Measurements from ENCODE around the gene SNORC.
"Not testable (repeated sequence)": the region's sequence is repeated elsewhere in the genome, so short reads cannot be mapped to it uniquely, and the experiment has no call there.

SNORC gene

GRCh38 chr2:232897598-232898408 lies 27.7 kb downstream of the SNORC start:
- DNase-seq, result no peak

- no peak for DNase-seq
These were observed 28.8 kb downstream of the SNORC start for GRCh38 chr2:232898592-232899543.

GRCh38 chr2:232900811-232901735 lies 31.0 kb downstream of the SNORC start:
- DNase-seq, result peak; percentile 25

- no peak for DNase-seq
These were observed 31.9 kb downstream of the SNORC start for GRCh38 chr2:232901736-232902578.

- DNase-seq, result no peak
These were observed 33.9 kb downstream of the SNORC start for GRCh38 chr2:232903989-232904388.

GRCh38 chr2:232906867-232907717 lies 37.0 kb downstream of the SNORC start:
- not testable (repeated sequence) for DNase-seq

GRCh38 chr2:232907718-232908085 lies 37.6 kb downstream of the SNORC start:
- not testable (repeated sequence) for DNase-seq

- DNase-seq, result no peak
These were observed 38.6 kb downstream of the SNORC start for GRCh38 chr2:232908695-232909094.

- no peak for DNase-seq
These were observed 40.3 kb downstream of the SNORC start for GRCh38 chr2:232910376-232910775.

GRCh38 chr2:232911712-232912277 lies 41.7 kb downstream of the SNORC start:
- DNase-seq, result no peak

- no peak for DNase-seq
These were observed 43.8 kb downstream of the SNORC start for GRCh38 chr2:232913903-232914302.

- no peak for DNase-seq
These were observed 49.1 kb downstream of the SNORC start for GRCh38 chr2:232919141-232919540.

GRCh38 chr2:232920055-232920454 lies 50.0 kb downstream of the SNORC start:
- DNase-seq, result no peak

- DNase-seq, result no peak
These were observed 50.7 kb downstream of the SNORC start for GRCh38 chr2:232920760-232921159.

GRCh38 chr2:232924433-232924832 lies 54.4 kb downstream of the SNORC start:
- no peak for DNase-seq

GRCh38 chr2:232925153-232925820 lies 55.2 kb downstream of the SNORC start:
- peak; percentile 18 for DNase-seq

GRCh38 chr2:232925821-232926156 lies 55.7 kb downstream of the SNORC start:
- DNase-seq, result no peak

GRCh38 chr2:232926431-232926939 lies 56.4 kb downstream of the SNORC start:
- DNase-seq, result no peak

- DNase-seq, result no peak
These were observed 57.1 kb downstream of the SNORC start for GRCh38 chr2:232927032-232927792.

Data from RPMI8226 (cell line).